Osteoblast (primary cell): ENCODE results near the gene ARMC5. TPM values are rescaled to one million over a fixed set of nuclear protein-coding genes. Genes with fewer than 3 reads are reported as not detected.

Experiments used
- DNase-seq: peaks from one replicate; pipeline ENCODE4 v3.0.0; 2011; ENCODE audit warnings: low spot score, mixed read lengths; ENCODE audit not compliant: insufficient read length; ENCODE audit errors: missing footprints
- H2AFZ ChIP-seq: 2 replicates; pipeline ENCODE4 v1.6.0; 2011; ENCODE audit warnings: mild to moderate bottlenecking, low read length
- H3K27ac ChIP-seq: 2 replicates; pipeline ENCODE4 v1.5.1; 2011; ENCODE audit warnings: mild to moderate bottlenecking, low read depth, low read length, moderate library complexity
- H3K27me3 ChIP-seq: 2 replicates; pipeline ENCODE4 v1.6.0; 2012; ENCODE audit warnings: mild to moderate bottlenecking, control low read depth, inconsistent platforms, low read length, moderate library complexity; ENCODE audit not compliant: insufficient read depth
- H3K36me3 ChIP-seq: 2 replicates; pipeline ENCODE4 v1.5.1; 2011; ENCODE audit warnings: mild to moderate bottlenecking, low read length, control low read depth, moderate library complexity; ENCODE audit not compliant: insufficient read depth
- H3K4me1 ChIP-seq: 2 replicates; pipeline ENCODE4 v1.5.1; 2011; ENCODE audit warnings: mild to moderate bottlenecking, low read length, control low read depth, moderate library complexity; ENCODE audit not compliant: insufficient read depth
- H3K4me2 ChIP-seq: 2 replicates; pipeline ENCODE4 v1.6.0; 2011; ENCODE audit warnings: mild to moderate bottlenecking, low read length; ENCODE audit not compliant: insufficient read depth
- H3K4me3 ChIP-seq: fragments of 200-600 bp; sonication (generic); 3 replicates; pipeline ENCODE4 v1.5.1; 2012; ENCODE audit warnings: mild to moderate bottlenecking, low read length, inconsistent platforms; ENCODE audit not compliant: insufficient read depth
- H3K79me2 ChIP-seq: 2 replicates; pipeline ENCODE4 v1.6.0; 2012; ENCODE audit warnings: mild to moderate bottlenecking, low read length, control low read depth, inconsistent platforms; ENCODE audit not compliant: insufficient read depth
- H3K9me3 ChIP-seq: 2 replicates; pipeline ENCODE4 v1.5.1; 2011; ENCODE audit warnings: low read depth, low read length, control low read depth
- H4K20me1 ChIP-seq: 2 replicates; pipeline ENCODE4 v1.6.0; 2012; ENCODE audit warnings: mild to moderate bottlenecking, low read length, control low read depth; ENCODE audit not compliant: insufficient read depth
- CTCF ChIP-seq: IDR thresholded peaks from 2 replicates; pipeline ENCODE4 v1.5.1; 2011; ENCODE audit warnings: mild to moderate bottlenecking, low read depth, low read length, moderate library complexity; ENCODE audit errors: extremely low read depth
- total RNA-seq: library from RNA; depleted of rRNA; stranded (reverse); fragments of >200 nt; gene quantifications from 2 replicates; pipeline ENCODE4 v1.2.3, GENCODE V29; 2012

ARMC5 gene
- total RNA-seq, 1 donor, result 12.7 TPM

GRCh38 chr16:31484491-31485171 lies 25.3 kb downstream of the ARMC5 start:
- Histone ChIP-seq H3K36me3 (no peaks in the 10 kb centered on the region), H4K20me1 (peaks cover 4% of the 10 kb centered on the region), H2AFZ (no peak overlapping the region), H3K9me3 (no peaks in the 10 kb centered on the region), H3K4me1 (peaks cover 8% of the 10 kb centered on the region), H3K4me3 (no peak overlapping the region), H3K27me3 (peaks cover 40% of the 10 kb centered on the region), H3K27ac (no peak overlapping the region), H3K79me2 (no peaks in the 10 kb centered on the region), H3K4me2 (no peak overlapping the region)
- TF ChIP-seq CTCF, result no peak
- DNase-seq, result peak; percentile 90

- peaks cover 2% of the 10 kb centered on the region for H3K36me3 ChIP-seq
- no peak for TF ChIP-seq CTCF
These were observed 26.3 kb downstream of the ARMC5 start for GRCh38 chr16:31485571-31485970.

GRCh38 chr16:31486045-31486444 lies 26.7 kb downstream of the ARMC5 start:
- Histone ChIP-seq H3K4me3 (no peak overlapping the region), H3K27ac (no peak overlapping the region), H4K20me1 (peaks cover 6% of the 10 kb centered on the region), H3K79me2 (no peaks in the 10 kb centered on the region), H3K9me3 (no peaks in the 10 kb centered on the region), H3K4me2 (no peak overlapping the region), H3K36me3 (peaks cover 4% of the 10 kb centered on the region), H3K4me1 (peaks cover 8% of the 10 kb centered on the region), H3K27me3 (peaks cover 39% of the 10 kb centered on the region), H2AFZ (no peak overlapping the region)
- TF ChIP-seq CTCF, result no peak
- peak; percentile 75 for DNase-seq

More at GRCh38 chr16:31485571-31485970, 26.3 kb downstream of the ARMC5 start:
- no peak for DNase-seq
- Histone ChIP-seq H3K4me1 (peaks cover 8% of the 10 kb centered on the region), H3K4me2 (no peak overlapping the region), H2AFZ (no peak overlapping the region), H3K79me2 (no peaks in the 10 kb centered on the region), H3K9me3 (no peaks in the 10 kb centered on the region), H3K27me3 (peaks cover 40% of the 10 kb centered on the region), H3K4me3 (no peak overlapping the region), H3K27ac (no peak overlapping the region), H4K20me1 (peaks cover 6% of the 10 kb centered on the region)

- Histone ChIP-seq H3K4me1 (peaks cover 8% of the 10 kb centered on the region), H3K27me3 (peaks cover 37% of the 10 kb centered on the region), H3K4me2 (peak overlapping the region; percentile 78), H3K27ac (no peak overlapping the region), H3K36me3 (peaks cover 8% of the 10 kb centered on the region), H3K4me3 (peak overlapping the region; percentile 63), H2AFZ (no peak overlapping the region), H3K79me2 (no peaks in the 10 kb centered on the region), H4K20me1 (peaks cover 6% of the 10 kb centered on the region), H3K9me3 (no peaks in the 10 kb centered on the region)
- DNase-seq, result peak; percentile 81
- TF ChIP-seq CTCF, result no peak
These were observed 27.9 kb downstream of the ARMC5 start for GRCh38 chr16:31487071-31487719.
